HEK293 (cell line): ENCODE results near the gene SELENOS.

Experiments used
- CTCF ChIA-PET: fragments of 350-600 bp; formaldehyde crosslinking; extraction: SDS; loops from one replicate; lab custom pipeline; 2021; ENCODE audit warnings: antibody characterized with exemption; lab: Yijun Ruan, JAX
- POLR2A ChIA-PET: fragments of 300-600 bp; formaldehyde crosslinking; extraction: SDS; loops from one replicate; lab custom pipeline; 2020; ENCODE audit warnings: antibody characterized with exemption, inconsistent platforms; lab: Yijun Ruan, JAX
- H3K27ac ChIP-seq: fragments of 200-500 bp; sonication (Bioruptor generic); 2 replicates; pipeline ENCODE4 v1.5.1; 2014; ENCODE audit warnings: low read depth, low read length, control low read depth, inconsistent platforms; ENCODE audit errors: extremely low read depth
- H3K36me3 ChIP-seq, 2 experiments: fragments of 200-500 bp in 1 of 2; sonication (Bioruptor generic) in 1 of 2; 1 replicate in 1 of 2; 2 replicates in 1 of 2; pipeline ENCODE4 v1.5.1; 2014 to 2017; ENCODE audit warnings: inconsistent platforms in 2 of 2, low read length in 2 of 2; ENCODE audit not compliant: control insufficient read depth in 2 of 2, insufficient read depth in 1 of 2
- H3K4me1 ChIP-seq: fragments of 200-500 bp; sonication (Bioruptor generic); 2 replicates; pipeline ENCODE4 v1.5.1; 2014; ENCODE audit warnings: mild to moderate bottlenecking, low read length, inconsistent platforms; ENCODE audit not compliant: control insufficient read depth, insufficient read depth
- H3K4me3 ChIP-seq: 2 replicates; pipeline ENCODE4 v1.5.1; 2011; ENCODE audit warnings: low read depth, mild to moderate bottlenecking, control low read depth, low read length, moderate library complexity
- H3K9me3 ChIP-seq: fragments of 200-500 bp; sonication (Bioruptor generic); 2 replicates; pipeline ENCODE4 v1.5.1; 2014; ENCODE audit warnings: low read depth, low read length, inconsistent platforms; ENCODE audit not compliant: control insufficient read depth, insufficient read depth
- GLI2 ChIP-seq: fragments of 450-650 bp; formaldehyde crosslinking; IDR thresholded peaks from 2 replicates; pipeline ENCODE4; 2017; ENCODE audit warnings: missing biosample characterization, missing genetic modification characterization, low read depth, borderline replicate concordance
- HOXA7 ChIP-seq: sonication (generic); formaldehyde crosslinking; IDR thresholded peaks from 2 replicates; pipeline ENCODE4 v1.8.1; 2022; ENCODE audit warnings: missing genetic modification reagents, borderline replicate concordance
- KLF10 ChIP-seq: fragments of 450-650 bp; IDR thresholded peaks from 2 replicates; pipeline ENCODE4 v1.5.1; 2018; ENCODE audit warnings: missing biosample characterization, mild to moderate bottlenecking, missing genetic modification characterization
- KLF9 ChIP-seq: fragments of 450-650 bp; formaldehyde crosslinking; IDR thresholded peaks from 2 replicates; pipeline ENCODE4 v1.5.1; 2016; ENCODE audit warnings: missing biosample characterization, missing genetic modification characterization, low read depth
- ZBTB20 ChIP-seq: fragments of 450-650 bp; formaldehyde crosslinking; IDR thresholded peaks from 2 replicates; pipeline ENCODE4 v1.5.1; 2016; ENCODE audit warnings: missing biosample characterization, missing genetic modification characterization
- ZBTB8A ChIP-seq: fragments of 450-650 bp; formaldehyde crosslinking; IDR thresholded peaks from 2 replicates; pipeline ENCODE4 v1.5.1; 2016; ENCODE audit warnings: missing biosample characterization, missing genetic modification characterization
- ZFHX2 ChIP-seq: fragments of 450-650 bp; formaldehyde crosslinking; conservative IDR thresholded peaks from 2 replicates; pipeline ENCODE4 v1.5.1; 2016; ENCODE audit warnings: missing biosample characterization, missing genetic modification characterization
- ZNF146 ChIP-seq: fragments of 450-650 bp; formaldehyde crosslinking; IDR thresholded peaks from 2 replicates; pipeline ENCODE4 v1.5.1; 2016; ENCODE audit warnings: missing biosample characterization, missing genetic modification characterization
- ZNF169 ChIP-seq: fragments of 450-650 bp; formaldehyde crosslinking; IDR thresholded peaks from 2 replicates; pipeline ENCODE4 v1.5.1; 2016; ENCODE audit warnings: missing biosample characterization, missing genetic modification characterization
- ZNF174 ChIP-seq: fragments of 450-650 bp; formaldehyde crosslinking; IDR thresholded peaks from 2 replicates; pipeline ENCODE4 v1.5.0; 2017; ENCODE audit warnings: missing biosample characterization, mild to moderate bottlenecking, missing genetic modification characterization
- ZNF202 ChIP-seq: fragments of 450-650 bp; formaldehyde crosslinking; IDR thresholded peaks from 2 replicates; pipeline ENCODE4 v1.5.1; 2016; ENCODE audit warnings: missing biosample characterization, missing genetic modification characterization, borderline replicate concordance
- ZNF24 ChIP-seq: fragments of 450-650 bp; formaldehyde crosslinking; IDR thresholded peaks from 2 replicates; pipeline ENCODE4 v1.5.1; 2016; ENCODE audit warnings: missing biosample characterization, missing genetic modification characterization
- ZNF274 ChIP-seq, 2 experiments: fragments of 200-500 bp in 1 of 2; fragments of 450-650 bp in 1 of 2; sonication (Bioruptor generic) in 1 of 2; formaldehyde crosslinking in 1 of 2; IDR thresholded peaks; 2 replicates each; pipeline versions ENCODE4 v1.5.1 to v1.6.1; 2014 to 2016; ENCODE audit warnings: borderline replicate concordance in 1 of 2, inconsistent platforms in 1 of 2, low read length in 1 of 2, missing biosample characterization in 1 of 2, missing genetic modification characterization in 1 of 2
- ZNF292 ChIP-seq: fragments of 450-650 bp; formaldehyde crosslinking; IDR thresholded peaks from 2 replicates; pipeline ENCODE4 v1.5.1; 2016; ENCODE audit warnings: low read depth, missing biosample characterization, missing genetic modification characterization, borderline replicate concordance
- ZNF510 ChIP-seq: fragments of 450-650 bp; formaldehyde crosslinking; IDR thresholded peaks from 2 replicates; pipeline ENCODE4 v1.5.1; 2018; ENCODE audit warnings: mild to moderate bottlenecking, missing genetic modification characterization, missing biosample characterization; ENCODE audit not compliant: insufficient replicate concordance
- ZNF561 ChIP-seq: fragments of 450-650 bp; IDR thresholded peaks from 2 replicates; pipeline ENCODE4 v1.5.1; 2018; ENCODE audit warnings: missing biosample characterization, missing genetic modification characterization, borderline replicate concordance
- ZNF624 ChIP-seq: fragments of 450-650 bp; formaldehyde crosslinking; IDR thresholded peaks from 2 replicates; pipeline ENCODE4 v1.5.1; 2017; ENCODE audit warnings: missing biosample characterization, missing genetic modification characterization
- ZNF629 ChIP-seq: fragments of 450-650 bp; formaldehyde crosslinking; IDR thresholded peaks from 2 replicates; pipeline ENCODE4 v1.5.1; 2017; ENCODE audit warnings: missing biosample characterization, missing genetic modification characterization
- ZNF776 ChIP-seq: fragments of 450-650 bp; formaldehyde crosslinking; IDR thresholded peaks from 2 replicates; pipeline ENCODE4 v1.5.0; 2017; ENCODE audit warnings: missing biosample characterization, missing genetic modification characterization, borderline replicate concordance
- ZNF837 ChIP-seq: fragments of 450-650 bp; formaldehyde crosslinking; IDR thresholded peaks from 2 replicates; pipeline ENCODE4 v1.5.1; 2016; ENCODE audit warnings: missing biosample characterization, missing genetic modification characterization
- ZSCAN23 ChIP-seq: fragments of 450-650 bp; formaldehyde crosslinking; IDR thresholded peaks from 2 replicates; pipeline ENCODE4 v1.5.1; 2016; ENCODE audit warnings: missing biosample characterization, missing genetic modification characterization
- TF ChIP-seq, protein P1 (sequence below): fragments of 450-650 bp; formaldehyde crosslinking; IDR thresholded peaks from 2 replicates; pipeline ENCODE4 v1.5.1; 2016; ENCODE audit warnings: missing biosample characterization, missing genetic modification characterization
- TF ChIP-seq, protein P2 (sequence below): fragments of 450-650 bp; formaldehyde crosslinking; IDR thresholded peaks from 2 replicates; pipeline ENCODE4 v1.5.1; 2016; ENCODE audit warnings: missing biosample characterization, missing genetic modification characterization
- TF ChIP-seq, protein P3 (sequence below): fragments of 450-650 bp; formaldehyde crosslinking; IDR thresholded peaks from 2 replicates; pipeline ENCODE4 v1.5.1; 2017; ENCODE audit warnings: missing biosample characterization, missing genetic modification characterization
- TF ChIP-seq, protein P4 (sequence below): fragments of 450-650 bp; formaldehyde crosslinking; IDR thresholded peaks from 2 replicates; pipeline ENCODE4 v1.5.1; 2016; ENCODE audit warnings: missing biosample characterization, missing genetic modification characterization
- TF ChIP-seq, protein P5 (sequence below): fragments of 450-650 bp; IDR thresholded peaks from 2 replicates; pipeline ENCODE4 v1.5.1; 2018; ENCODE audit warnings: missing biosample characterization, missing genetic modification characterization
- TF ChIP-seq, protein P6 (sequence below): fragments of 450-650 bp; formaldehyde crosslinking; IDR thresholded peaks from 2 replicates; pipeline ENCODE4 v1.5.1; 2017; ENCODE audit warnings: missing biosample characterization, missing genetic modification characterization
- TF ChIP-seq, protein P7 (sequence below): fragments of 450-650 bp; formaldehyde crosslinking; optimal IDR thresholded peaks from 2 replicates; pipeline ENCODE3; 2016; ENCODE audit warnings: missing biosample characterization, mild to moderate bottlenecking, missing genetic modification characterization

Gene SELENOS

DNA sequence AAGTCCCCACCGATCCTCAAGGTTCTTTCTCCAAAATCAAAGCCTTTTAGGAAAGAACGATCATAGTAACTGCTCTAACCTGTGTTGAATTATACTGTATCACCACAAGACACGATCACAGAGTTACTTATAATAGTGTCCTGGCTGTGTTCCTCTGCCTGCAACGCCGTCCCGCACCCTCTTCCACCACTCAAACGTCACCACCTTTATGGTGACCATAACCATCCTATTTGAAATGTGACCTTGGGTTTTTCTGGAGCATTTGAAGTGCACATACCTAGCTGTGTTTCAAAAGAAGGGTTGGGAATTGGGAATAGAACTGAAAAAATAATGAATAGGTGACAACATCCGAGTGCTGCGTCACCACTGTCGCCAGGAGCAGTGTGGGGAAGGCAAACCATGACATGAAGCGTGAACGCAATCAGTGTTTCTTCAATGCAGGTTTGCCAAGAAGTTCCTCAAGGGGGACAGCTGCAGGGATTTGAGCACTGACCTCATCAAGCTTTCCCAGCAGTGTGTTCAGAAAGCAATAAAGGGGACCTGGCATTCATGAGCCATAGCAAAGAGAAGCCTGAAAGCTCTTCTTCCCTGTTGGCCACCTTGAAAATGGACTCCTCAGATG is 769 bp upstream of the SELENOS start:
- CTCF ChIA-PET = interaction anchor here (0.7 to 3.0 kb wide), 4 partner anchors 10 to 262 kb away, joined by 3 to 28 read pairs (median 4); no protein-coding TSS in a partner anchor
- H3K27ac ChIP-seq = no peak overlapping the region
- TF ChIP-seq ZBTB8A (no peak), ZNF169 (no peak), ZNF561 (tag by site-specific recombination) (no peak), ZNF202 (no peak), ZNF292 (tag by site-specific recombination) (no peak), KLF10 (tag by site-specific recombination) (no peak), ZNF174 (no peak), ZNF274 (IDR thresholded peaks at IDR 0.05; ENCODE audit: low read length) (no peak), ZNF274 (tag by site-specific recombination; IDR thresholded peaks at IDR 0.05; ENCODE audit: borderline replicate concordance) (no peak), ZNF624 (tag by site-specific recombination) (no peak), GLI2 (tag by site-specific recombination) (no peak), KLF9 (tag by site-specific recombination) (no peak), ZNF776 (no peak), ZNF510 (tag by site-specific recombination) (no peak), ZSCAN23 (no peak), ZFHX2 (tag by site-specific recombination) (no peak), ZBTB20 (0 out of 2 replicates have a peak, but pooled peaks have one; percentile 2), HOXA7 (no peak), ZNF837 (tag by site-specific recombination) (no peak), ZNF146 (tag by site-specific recombination) (no peak), ZNF629 (tag by site-specific recombination) (peak; percentile 82), ZNF24 (tag by site-specific recombination) (peak; percentile 52; the same call in 1 of the 2 replicates)
- TF ChIP-seq, protein P1, sequence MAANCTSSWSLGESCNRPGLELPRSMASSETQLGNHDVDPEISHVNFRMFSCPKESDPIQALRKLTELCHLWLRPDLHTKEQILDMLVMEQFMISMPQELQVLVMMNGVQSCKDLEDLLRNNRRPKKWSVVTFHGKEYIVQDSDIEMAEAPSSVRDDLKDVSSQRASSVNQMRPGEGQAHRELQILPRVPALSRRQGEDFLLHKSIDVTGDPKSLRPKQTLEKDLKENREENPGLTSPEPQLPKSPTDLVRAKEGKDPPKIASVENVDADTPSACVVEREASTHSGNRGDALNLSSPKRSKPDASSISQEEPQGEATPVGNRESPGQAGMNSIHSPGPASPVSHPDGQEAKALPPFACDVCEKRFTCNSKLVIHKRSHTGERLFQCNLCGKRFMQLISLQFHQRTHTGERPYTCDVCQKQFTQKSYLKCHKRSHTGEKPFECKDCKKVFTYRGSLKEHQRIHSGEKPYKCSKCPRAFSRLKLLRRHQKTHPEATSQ = no peak
- TF ChIP-seq, protein P2, sequence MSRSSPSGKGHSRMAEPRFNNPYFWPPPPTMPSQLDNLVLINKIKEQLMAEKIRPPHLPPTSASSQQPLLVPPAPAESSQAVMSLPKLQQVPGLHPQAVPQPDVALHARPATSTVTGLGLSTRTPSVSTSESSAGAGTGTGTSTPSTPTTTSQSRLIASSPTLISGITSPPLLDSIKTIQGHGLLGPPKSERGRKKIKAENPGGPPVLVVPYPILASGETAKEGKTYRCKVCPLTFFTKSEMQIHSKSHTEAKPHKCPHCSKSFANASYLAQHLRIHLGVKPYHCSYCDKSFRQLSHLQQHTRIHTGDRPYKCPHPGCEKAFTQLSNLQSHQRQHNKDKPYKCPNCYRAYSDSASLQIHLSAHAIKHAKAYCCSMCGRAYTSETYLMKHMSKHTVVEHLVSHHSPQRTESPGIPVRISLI (tag by site-specific recombination) = no peak
- TF ChIP-seq, protein P3, sequence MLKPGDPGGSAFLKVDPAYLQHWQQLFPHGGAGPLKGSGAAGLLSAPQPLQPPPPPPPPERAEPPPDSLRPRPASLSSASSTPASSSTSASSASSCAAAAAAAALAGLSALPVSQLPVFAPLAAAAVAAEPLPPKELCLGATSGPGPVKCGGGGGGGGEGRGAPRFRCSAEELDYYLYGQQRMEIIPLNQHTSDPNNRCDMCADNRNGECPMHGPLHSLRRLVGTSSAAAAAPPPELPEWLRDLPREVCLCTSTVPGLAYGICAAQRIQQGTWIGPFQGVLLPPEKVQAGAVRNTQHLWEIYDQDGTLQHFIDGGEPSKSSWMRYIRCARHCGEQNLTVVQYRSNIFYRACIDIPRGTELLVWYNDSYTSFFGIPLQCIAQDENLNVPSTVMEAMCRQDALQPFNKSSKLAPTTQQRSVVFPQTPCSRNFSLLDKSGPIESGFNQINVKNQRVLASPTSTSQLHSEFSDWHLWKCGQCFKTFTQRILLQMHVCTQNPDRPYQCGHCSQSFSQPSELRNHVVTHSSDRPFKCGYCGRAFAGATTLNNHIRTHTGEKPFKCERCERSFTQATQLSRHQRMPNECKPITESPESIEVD (tag by site-specific recombination) = no peak
- TF ChIP-seq, protein P4, sequence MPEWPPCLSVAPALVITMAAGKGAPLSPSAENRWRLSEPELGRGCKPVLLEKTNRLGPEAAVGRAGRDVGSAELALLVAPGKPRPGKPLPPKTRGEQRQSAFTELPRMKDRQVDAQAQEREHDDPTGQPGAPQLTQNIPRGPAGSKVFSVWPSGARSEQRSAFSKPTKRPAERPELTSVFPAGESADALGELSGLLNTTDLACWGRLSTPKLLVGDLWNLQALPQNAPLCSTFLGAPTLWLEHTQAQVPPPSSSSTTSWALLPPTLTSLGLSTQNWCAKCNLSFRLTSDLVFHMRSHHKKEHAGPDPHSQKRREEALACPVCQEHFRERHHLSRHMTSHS (tag by site-specific recombination) = no peak
- TF ChIP-seq, protein P5, sequence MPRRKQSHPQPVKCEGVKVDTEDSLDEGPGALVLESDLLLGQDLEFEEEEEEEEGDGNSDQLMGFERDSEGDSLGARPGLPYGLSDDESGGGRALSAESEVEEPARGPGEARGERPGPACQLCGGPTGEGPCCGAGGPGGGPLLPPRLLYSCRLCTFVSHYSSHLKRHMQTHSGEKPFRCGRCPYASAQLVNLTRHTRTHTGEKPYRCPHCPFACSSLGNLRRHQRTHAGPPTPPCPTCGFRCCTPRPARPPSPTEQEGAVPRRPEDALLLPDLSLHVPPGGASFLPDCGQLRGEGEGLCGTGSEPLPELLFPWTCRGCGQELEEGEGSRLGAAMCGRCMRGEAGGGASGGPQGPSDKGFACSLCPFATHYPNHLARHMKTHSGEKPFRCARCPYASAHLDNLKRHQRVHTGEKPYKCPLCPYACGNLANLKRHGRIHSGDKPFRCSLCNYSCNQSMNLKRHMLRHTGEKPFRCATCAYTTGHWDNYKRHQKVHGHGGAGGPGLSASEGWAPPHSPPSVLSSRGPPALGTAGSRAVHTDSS (tag by site-specific recombination) = no peak
- TF ChIP-seq, protein P6, sequence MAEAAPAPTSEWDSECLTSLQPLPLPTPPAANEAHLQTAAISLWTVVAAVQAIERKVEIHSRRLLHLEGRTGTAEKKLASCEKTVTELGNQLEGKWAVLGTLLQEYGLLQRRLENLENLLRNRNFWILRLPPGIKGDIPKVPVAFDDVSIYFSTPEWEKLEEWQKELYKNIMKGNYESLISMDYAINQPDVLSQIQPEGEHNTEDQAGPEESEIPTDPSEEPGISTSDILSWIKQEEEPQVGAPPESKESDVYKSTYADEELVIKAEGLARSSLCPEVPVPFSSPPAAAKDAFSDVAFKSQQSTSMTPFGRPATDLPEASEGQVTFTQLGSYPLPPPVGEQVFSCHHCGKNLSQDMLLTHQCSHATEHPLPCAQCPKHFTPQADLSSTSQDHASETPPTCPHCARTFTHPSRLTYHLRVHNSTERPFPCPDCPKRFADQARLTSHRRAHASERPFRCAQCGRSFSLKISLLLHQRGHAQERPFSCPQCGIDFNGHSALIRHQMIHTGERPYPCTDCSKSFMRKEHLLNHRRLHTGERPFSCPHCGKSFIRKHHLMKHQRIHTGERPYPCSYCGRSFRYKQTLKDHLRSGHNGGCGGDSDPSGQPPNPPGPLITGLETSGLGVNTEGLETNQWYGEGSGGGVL = no peak
- TF ChIP-seq, protein P7, sequence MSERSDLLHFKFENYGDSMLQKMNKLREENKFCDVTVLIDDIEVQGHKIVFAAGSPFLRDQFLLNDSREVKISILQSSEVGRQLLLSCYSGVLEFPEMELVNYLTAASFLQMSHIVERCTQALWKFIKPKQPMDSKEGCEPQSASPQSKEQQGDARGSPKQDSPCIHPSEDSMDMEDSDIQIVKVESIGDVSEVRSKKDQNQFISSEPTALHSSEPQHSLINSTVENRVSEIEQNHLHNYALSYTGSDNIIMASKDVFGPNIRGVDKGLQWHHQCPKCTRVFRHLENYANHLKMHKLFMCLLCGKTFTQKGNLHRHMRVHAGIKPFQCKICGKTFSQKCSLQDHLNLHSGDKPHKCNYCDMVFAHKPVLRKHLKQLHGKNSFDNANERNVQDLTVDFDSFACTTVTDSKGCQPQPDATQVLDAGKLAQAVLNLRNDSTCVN (tag by site-specific recombination) = no peak

More for the DNA sequence above, 769 bp upstream of the SELENOS start:
- Histone ChIP-seq H3K36me3 (peaks cover 57 to 60% of the 10 kb centered on the region in 2 experiments), H3K4me1 (no peaks in the 10 kb centered on the region), H3K4me3 (no peak overlapping the region), H3K9me3 (no peaks in the 10 kb centered on the region)
- POLR2A ChIA-PET = interaction anchor here (1.2 kb wide), 2 partner anchors 15 to 16 kb away, joined by 3 to 5 read pairs; partner anchors contain the start of gene SNRPA1
